IMR-90 (cell line): ENCODE data around the gene MRM2.

Source experiments
- CEBPB ChIP-seq: IDR thresholded peaks from 2 replicates; pipeline ENCODE4 v1.6.1; 2012; ENCODE audit warnings: low read depth, low read length, improper control_type of control experiment
- CHD1 ChIP-seq: IDR thresholded peaks from 2 replicates; pipeline ENCODE4 v1.6.1; 2012; ENCODE audit warnings: low read depth, low read length, improper control_type of control experiment
- CTCF ChIP-seq: conservative IDR thresholded peaks from 2 replicates; pipeline ENCODE4 v1.5.1; 2012; ENCODE audit warnings: mild to moderate bottlenecking, low read depth, low read length, improper control_type of control experiment
- ELK1 ChIP-seq: fragments of 150-350 bp; IDR thresholded peaks from 2 replicates; pipeline ENCODE4 v1.6.1; 2016; ENCODE audit warnings: low read depth, mild to moderate bottlenecking, low read length, moderate library complexity, borderline replicate concordance
- FOS ChIP-seq: fragments of 150-350 bp; IDR thresholded peaks from 2 replicates; pipeline ENCODE4 v1.6.1; 2016; ENCODE audit warnings: low read depth, low read length
- MAFK ChIP-seq: IDR thresholded peaks from 2 replicates; pipeline ENCODE4 v1.6.1; 2012; ENCODE audit warnings: low read depth, low read length, improper control_type of control experiment
- MAZ ChIP-seq: IDR thresholded peaks from 2 replicates; pipeline ENCODE4 v1.6.1; 2012; ENCODE audit warnings: low read depth, mild to moderate bottlenecking, low read length, improper control_type of control experiment, moderate library complexity, borderline replicate concordance
- MXI1 ChIP-seq: IDR thresholded peaks from 2 replicates; pipeline ENCODE4 v1.6.1; 2012; ENCODE audit warnings: low read depth, mild to moderate bottlenecking, low read length, moderate library complexity, borderline replicate concordance
- NFE2L2 ChIP-seq: fragments of 150-350 bp; IDR thresholded peaks from 2 replicates; pipeline ENCODE4 v1.6.1; 2016; ENCODE audit warnings: low read depth, mild to moderate bottlenecking, low read length
- POLR2A ChIP-seq: IDR thresholded peaks from 2 replicates; pipeline ENCODE4 v1.6.1; 2012; ENCODE audit warnings: mild to moderate bottlenecking, low read depth, low read length
- RFX5 ChIP-seq: IDR thresholded peaks from 2 replicates; pipeline ENCODE4 v1.8.0; 2012; ENCODE audit warnings: low read depth, mild to moderate bottlenecking, low read length, moderate library complexity
- SMC3 ChIP-seq: fragments of 150-350 bp; IDR thresholded peaks from 2 replicates; pipeline ENCODE4 v1.6.1; 2016; ENCODE audit warnings: low read depth, mild to moderate bottlenecking, antibody characterized with exemption, low read length, moderate library complexity
- USF2 ChIP-seq: fragments of 150-350 bp; IDR thresholded peaks from 2 replicates; pipeline ENCODE4 v1.6.1; 2017; ENCODE audit warnings: mild to moderate bottlenecking, antibody characterized with exemption, low read length, low read depth

GRCh38 chr7:2263176-2263575, 21.2 kb upstream of the MRM2 start:
- TF ChIP-seq CTCF, result no peak
- TF ChIP-seq NFE2L2, result no peak
- no peak for TF ChIP-seq SMC3
- no peak for TF ChIP-seq POLR2A
- TF ChIP-seq FOS, result no peak
- no peak for TF ChIP-seq MXI1
- TF ChIP-seq CHD1, result no peak
- TF ChIP-seq USF2, result no peak
- no peak for TF ChIP-seq ELK1
- no peak for TF ChIP-seq MAZ
- TF ChIP-seq RFX5, result no peak
- TF ChIP-seq CEBPB, result no peak
- no peak for TF ChIP-seq MAFK
